Activated CD4-positive, alpha-beta memory T cell treated with anti-CD3 and anti-CD28 coated beads, Interleukin-2, amount 10 ng/mL, durations not matched to agents 7 days and 5 days (primary cell): ENCODE results near the gene SLC25A24. TPM values are rescaled to one million over a fixed set of nuclear protein-coding genes. Genes with fewer than 3 reads are reported as not detected.
"Not testable (repeated sequence)": the region's sequence is repeated elsewhere in the genome, so short reads cannot be mapped to it uniquely, and the experiment has no call there.

Source experiments
- CTCF ChIA-PET: fragments of 350-600 bp; sonication (Branson Sonifier 250); formaldehyde crosslinking; loops from one replicate; lab custom pipeline; 2021; ENCODE audit warnings: antibody characterized with exemption, inconsistent platforms; lab: Charles Lee
- POLR2A ChIA-PET: fragments of 350-600 bp; sonication (Branson Sonifier 250); formaldehyde crosslinking; loops from one replicate; lab custom pipeline; 2021; ENCODE audit warnings: antibody characterized with exemption; lab: Charles Lee
- DNase-seq: peaks from one replicate; pipeline ENCODE4 v3.0.0-alpha.2; 2020
- H3K27ac Mint-ChIP-seq: one replicate; pipeline ENCODE4 v1.8.0; 2021; ENCODE audit warnings: mild to moderate bottlenecking, mixed read lengths
- H3K27me3 Mint-ChIP-seq: one replicate; pipeline ENCODE4 v1.8.0; 2021; ENCODE audit warnings: mixed read lengths
- H3K36me3 Mint-ChIP-seq: one replicate; pipeline ENCODE4 v1.8.0; 2021; ENCODE audit warnings: low read depth, mixed read lengths
- H3K4me1 Mint-ChIP-seq: one replicate; pipeline ENCODE4 v1.8.0; 2021; ENCODE audit warnings: mixed read lengths
- H3K4me3 Mint-ChIP-seq: one replicate; pipeline ENCODE4 v1.8.0; 2021; ENCODE audit warnings: mild to moderate bottlenecking, mixed read lengths
- H3K9me3 Mint-ChIP-seq: one replicate; pipeline ENCODE4 v1.8.0; 2021; ENCODE audit warnings: mixed read lengths
- total RNA-seq, 2 experiments: library from RNA; stranded (reverse); gene quantifications; one replicate each; pipeline ENCODE4 v1.2.3, GENCODE V29; 2021

SLC25A24 gene
- total RNA-seq: 10 to 100 TPM; 32.5 to 33.2 TPM

- Mint-ChIP-seq H3K4me3 (peak within 1 kb of the TSS; percentile 84), H3K27ac (peak within 1 kb of the TSS; percentile 78), H3K9me3 (peaks cover 6% of the 10 kb centered on the region), H3K4me1 (peaks cover 38% of the 10 kb centered on the region), H3K27me3 (peaks cover 7% of the 10 kb centered on the region), H3K36me3 (peaks cover 38% of the 10 kb centered on the region)
- POLR2A ChIA-PET: interaction anchor here (0.7 to 2.5 kb wide), 21 partner anchors 10 to 838 kb away, joined by 3 to 23 read pairs (median 4); partner anchors contain the start of genes EEIG2, HENMT1 and PRPF38B
- CTCF ChIA-PET: interaction anchor here (0.7 to 2.4 kb wide), 16 partner anchors 9 to 492 kb away, joined by 3 to 24 read pairs (median 6); partner anchors contain the start of genes EEIG2 and PRPF38B
- peak; percentile 86 for DNase-seq
Measured at GRCh38 chr1:108199781-108200686, at the start of gene SLC25A24. TSS of gene SLC25A24 (minus strand) at chr1:108200343. CDS start at chr1:108200138, 205 bp downstream.

GRCh38 chr1:108243976-108244375, 43.8 kb upstream of the SLC25A24 start, which contains the start of gene NBPF4:
TSS of gene NBPF4 (minus strand) at chr1:108244076. CDS start at chr1:108243761, 315 bp downstream.
- H3K9me3 Mint-ChIP-seq, POLR2A ChIA-PET, H3K36me3 Mint-ChIP-seq, DNase-seq, H3K27ac Mint-ChIP-seq, H3K4me1 Mint-ChIP-seq, H3K4me3 Mint-ChIP-seq, CTCF ChIA-PET, H3K27me3 Mint-ChIP-seq: not testable (repeated sequence)

- H3K4me3 Mint-ChIP-seq, H3K27me3 Mint-ChIP-seq, DNase-seq, POLR2A ChIA-PET, H3K27ac Mint-ChIP-seq, CTCF ChIA-PET, H3K36me3 Mint-ChIP-seq, H3K9me3 Mint-ChIP-seq, H3K4me1 Mint-ChIP-seq: not testable (repeated sequence)
Measured at GRCh38 chr1:108239426-108239825, 39.3 kb upstream of the SLC25A24 start.

- H3K4me1 Mint-ChIP-seq, POLR2A ChIA-PET, H3K36me3 Mint-ChIP-seq: not testable (repeated sequence)
Measured at GRCh38 chr1:108235308-108235707, 35.2 kb upstream of the SLC25A24 start.

GRCh38 chr1:108232183-108232582, 32.0 kb upstream of the SLC25A24 start:
- H3K9me3 Mint-ChIP-seq, H3K36me3 Mint-ChIP-seq, POLR2A ChIA-PET, H3K27ac Mint-ChIP-seq, H3K4me3 Mint-ChIP-seq, H3K4me1 Mint-ChIP-seq, DNase-seq, CTCF ChIA-PET, H3K27me3 Mint-ChIP-seq: not testable (repeated sequence)

More at GRCh38 chr1:108235308-108235707, 35.2 kb upstream of the SLC25A24 start:
- DNase-seq, CTCF ChIA-PET, H3K4me3 Mint-ChIP-seq, H3K27me3 Mint-ChIP-seq, H3K9me3 Mint-ChIP-seq, H3K27ac Mint-ChIP-seq: not testable (repeated sequence)

- DNase-seq, H3K36me3 Mint-ChIP-seq, CTCF ChIA-PET, POLR2A ChIA-PET, H3K4me3 Mint-ChIP-seq, H3K27me3 Mint-ChIP-seq, H3K27ac Mint-ChIP-seq, H3K4me1 Mint-ChIP-seq, H3K9me3 Mint-ChIP-seq: not testable (repeated sequence)
Measured at GRCh38 chr1:108229976-108230375, 29.8 kb upstream of the SLC25A24 start.

GRCh38 chr1:108227772-108228171, 27.6 kb upstream of the SLC25A24 start:
- H3K4me3 Mint-ChIP-seq, H3K36me3 Mint-ChIP-seq, H3K9me3 Mint-ChIP-seq, H3K4me1 Mint-ChIP-seq, POLR2A ChIA-PET, H3K27me3 Mint-ChIP-seq, H3K27ac Mint-ChIP-seq, CTCF ChIA-PET, DNase-seq: not testable (repeated sequence)

- H3K27me3 Mint-ChIP-seq, CTCF ChIA-PET, H3K4me3 Mint-ChIP-seq, H3K9me3 Mint-ChIP-seq, H3K27ac Mint-ChIP-seq, H3K4me1 Mint-ChIP-seq, H3K36me3 Mint-ChIP-seq, POLR2A ChIA-PET, DNase-seq: not testable (repeated sequence)
Measured at GRCh38 chr1:108226855-108227254, 26.7 kb upstream of the SLC25A24 start.

- H3K4me1 Mint-ChIP-seq, DNase-seq, H3K36me3 Mint-ChIP-seq, H3K9me3 Mint-ChIP-seq, CTCF ChIA-PET, POLR2A ChIA-PET, H3K27me3 Mint-ChIP-seq, H3K27ac Mint-ChIP-seq, H3K4me3 Mint-ChIP-seq: not testable (repeated sequence)
Measured at GRCh38 chr1:108223226-108223625, 23.1 kb upstream of the SLC25A24 start.

GRCh38 chr1:108217515-108218174, 17.5 kb upstream of the SLC25A24 start:
- POLR2A ChIA-PET, H3K4me3 Mint-ChIP-seq, H3K27ac Mint-ChIP-seq, H3K4me1 Mint-ChIP-seq, H3K36me3 Mint-ChIP-seq, DNase-seq, CTCF ChIA-PET, H3K9me3 Mint-ChIP-seq: not testable (repeated sequence)
- H3K27me3 Mint-ChIP-seq: peaks cover 18% of the 10 kb centered on the region

GRCh38 chr1:108217007-108217406, 16.9 kb upstream of the SLC25A24 start:
- CTCF ChIA-PET, H3K27ac Mint-ChIP-seq, POLR2A ChIA-PET, H3K4me3 Mint-ChIP-seq, H3K4me1 Mint-ChIP-seq, DNase-seq, H3K9me3 Mint-ChIP-seq, H3K36me3 Mint-ChIP-seq: not testable (repeated sequence)
- H3K27me3 Mint-ChIP-seq: peaks cover 22% of the 10 kb centered on the region

GRCh38 chr1:108216028-108216890, 16.1 kb upstream of the SLC25A24 start:
- peaks cover 27% of the 10 kb centered on the region for H3K27me3 Mint-ChIP-seq
- H3K27ac Mint-ChIP-seq, DNase-seq, POLR2A ChIA-PET, H3K9me3 Mint-ChIP-seq, H3K4me1 Mint-ChIP-seq, H3K36me3 Mint-ChIP-seq, H3K4me3 Mint-ChIP-seq: not testable (repeated sequence)
- CTCF ChIA-PET: interaction anchor here (0.8 kb wide), 1 partner anchor 427 kb away, joined by 4 read pairs; no protein-coding TSS in a partner anchor
